ENCODE data around the gene ST6GAL1. TPM values are rescaled to one million over a fixed set of nuclear protein-coding genes. Genes with fewer than 3 reads are reported as not detected.

ST6GAL1 gene
- total and polyA plus RNA-seq, 2 experiments from 2014 or later = 17.6 to 65.1 TPM

GRCh38 chr3:186990277-186990676 is 60.0 kb downstream of the ST6GAL1 start (continued):
- no peak for TF ChIP-seq STAT1 (IDR thresholded peaks at IDR 0.05; ENCODE audit: unreplicated experiment)

DNA sequence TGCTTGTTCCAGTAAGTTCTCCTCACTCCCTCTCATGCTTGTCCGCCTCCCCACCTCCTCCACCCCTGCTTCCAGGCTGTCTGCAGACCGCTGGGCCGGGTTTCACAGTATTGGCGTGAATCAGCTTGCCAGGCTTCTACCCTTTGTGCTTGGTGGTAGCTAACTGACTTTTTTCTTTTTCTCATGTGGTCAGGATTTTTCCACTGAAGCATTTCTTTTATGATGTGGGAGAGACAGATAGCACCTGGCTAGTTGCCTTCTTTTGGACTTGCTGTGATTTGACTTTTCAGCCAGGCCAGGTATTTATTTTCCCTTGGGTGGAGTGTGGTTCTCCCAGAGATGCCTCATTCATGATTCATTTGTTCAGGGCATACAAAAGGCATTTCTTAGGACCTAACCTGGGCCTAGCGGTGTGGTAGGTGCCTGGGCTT is 60.6 kb downstream of the ST6GAL1 start:
- Histone ChIP-seq H3K4me2 (no peak overlapping the region), H3K36me3 (ENCODE audit: insufficient read depth) (peaks cover 13% of the 10 kb centered on the region; the same call in 1 of the 2 replicates), H2AFZ (no peak overlapping the region), H3K4me1 (ENCODE audit: insufficient read depth) (peaks cover 31% of the 10 kb centered on the region), H3K9me2 (ENCODE audit: insufficient read depth) (no peaks in the 10 kb centered on the region), H4K20me1 (replicated peaks; ENCODE audit: insufficient read depth) (no peaks in the 10 kb centered on the region; the same call in none of the 2 replicates), H3K4me3 (no peak overlapping the region), H3F3A (replicated peaks; ENCODE audit: low read depth) (no peaks in the 10 kb centered on the region), H3K27ac (ENCODE audit: low read depth) (peak overlapping the region; percentile 55; the same call in 1 of the 2 replicates), H3K79me2 (replicated peaks; ENCODE audit: insufficient read depth) (peaks cover 23% of the 10 kb centered on the region; the same call in 1 of the 2 replicates), H3K27me3 (ENCODE audit: insufficient read depth) (no peaks in the 10 kb centered on the region)
- peaks cover 49% of the 10 kb centered on the region for H3K4me1 Mint-ChIP-seq
- H3K4me3 Mint-ChIP-seq = no peak overlapping the region
- TF ChIP-seq JUNB (IDR thresholded peaks at IDR 0.05; ENCODE audit: unreplicated experiment) (no peak), STAT1 (IDR thresholded peaks at IDR 0.05; ENCODE audit: unreplicated experiment) (no peak), ZNF114 (CRISPR knock-in tag; IDR thresholded peaks at IDR 0.05) (no peak), CREB1 (CRISPR knock-in tag; IDR thresholded peaks at IDR 0.05; ENCODE audit: low read depth) (no peak), EZH2 (IDR thresholded peaks at IDR 0.05; ENCODE audit: low read depth, unreplicated experiment) (no peak)
- TF ChIP-seq, protein P1, sequence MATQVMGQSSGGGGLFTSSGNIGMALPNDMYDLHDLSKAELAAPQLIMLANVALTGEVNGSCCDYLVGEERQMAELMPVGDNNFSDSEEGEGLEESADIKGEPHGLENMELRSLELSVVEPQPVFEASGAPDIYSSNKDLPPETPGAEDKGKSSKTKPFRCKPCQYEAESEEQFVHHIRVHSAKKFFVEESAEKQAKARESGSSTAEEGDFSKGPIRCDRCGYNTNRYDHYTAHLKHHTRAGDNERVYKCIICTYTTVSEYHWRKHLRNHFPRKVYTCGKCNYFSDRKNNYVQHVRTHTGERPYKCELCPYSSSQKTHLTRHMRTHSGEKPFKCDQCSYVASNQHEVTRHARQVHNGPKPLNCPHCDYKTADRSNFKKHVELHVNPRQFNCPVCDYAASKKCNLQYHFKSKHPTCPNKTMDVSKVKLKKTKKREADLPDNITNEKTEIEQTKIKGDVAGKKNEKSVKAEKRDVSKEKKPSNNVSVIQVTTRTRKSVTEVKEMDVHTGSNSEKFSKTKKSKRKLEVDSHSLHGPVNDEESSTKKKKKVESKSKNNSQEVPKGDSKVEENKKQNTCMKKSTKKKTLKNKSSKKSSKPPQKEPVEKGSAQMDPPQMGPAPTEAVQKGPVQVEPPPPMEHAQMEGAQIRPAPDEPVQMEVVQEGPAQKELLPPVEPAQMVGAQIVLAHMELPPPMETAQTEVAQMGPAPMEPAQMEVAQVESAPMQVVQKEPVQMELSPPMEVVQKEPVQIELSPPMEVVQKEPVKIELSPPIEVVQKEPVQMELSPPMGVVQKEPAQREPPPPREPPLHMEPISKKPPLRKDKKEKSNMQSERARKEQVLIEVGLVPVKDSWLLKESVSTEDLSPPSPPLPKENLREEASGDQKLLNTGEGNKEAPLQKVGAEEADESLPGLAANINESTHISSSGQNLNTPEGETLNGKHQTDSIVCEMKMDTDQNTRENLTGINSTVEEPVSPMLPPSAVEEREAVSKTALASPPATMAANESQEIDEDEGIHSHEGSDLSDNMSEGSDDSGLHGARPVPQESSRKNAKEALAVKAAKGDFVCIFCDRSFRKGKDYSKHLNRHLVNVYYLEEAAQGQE (IDR thresholded peaks at IDR 0.05; ENCODE audit: unreplicated experiment) = no peak
- peaks cover 4% of the 10 kb centered on the region for H3K27me3 Mint-ChIP-seq (ENCODE audit: insufficient read depth, low read depth, poor library complexity)
- peak overlapping the region; percentile 49; the same call in 1 of the 2 replicates for H3K27ac Mint-ChIP-seq
- peaks cover 33% of the 10 kb centered on the region for H3K36me3 Mint-ChIP-seq (ENCODE audit: low read depth)
- ATAC-seq (no peak), DNase-seq (ENCODE audit: low spot score) (no peak)
- H3K9me3 Mint-ChIP-seq = no peaks in the 10 kb centered on the region; the same call in 2 of the 3 replicates

DNA sequence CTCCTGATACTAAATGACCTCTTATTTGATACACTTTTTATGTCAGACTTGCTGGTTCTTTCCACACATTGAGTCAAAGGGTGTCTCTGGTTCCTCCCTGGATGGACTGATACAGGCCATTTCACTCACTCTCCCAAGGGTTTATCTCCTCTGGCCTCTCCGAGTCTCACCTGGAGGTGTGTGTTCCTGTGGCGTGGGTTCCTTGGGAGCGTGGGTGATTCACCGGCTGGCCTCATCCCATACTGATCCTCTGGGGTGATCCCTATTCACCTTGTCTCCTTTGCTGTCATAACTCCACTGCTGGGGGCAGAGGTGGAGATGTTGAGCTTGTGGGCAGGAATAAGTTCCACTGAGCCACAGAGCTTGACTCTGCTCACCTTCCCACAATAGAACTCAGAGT is 61.1 kb downstream of the ST6GAL1 start:
- peaks cover 31% of the 10 kb centered on the region for H3K36me3 Mint-ChIP-seq (ENCODE audit: low read depth)
- Histone ChIP-seq H4K20me1 (replicated peaks; ENCODE audit: insufficient read depth) (no peaks in the 10 kb centered on the region; the same call in none of the 2 replicates), H3K27me3 (ENCODE audit: insufficient read depth) (no peaks in the 10 kb centered on the region), H2AFZ (no peak overlapping the region), H3K36me3 (ENCODE audit: insufficient read depth) (peaks cover 12% of the 10 kb centered on the region; the same call in 1 of the 2 replicates), H3K4me3 (no peak overlapping the region), H3K79me2 (replicated peaks; ENCODE audit: insufficient read depth) (peaks cover 24% of the 10 kb centered on the region; the same call in 1 of the 2 replicates), H3F3A (replicated peaks; ENCODE audit: low read depth) (no peaks in the 10 kb centered on the region), H3K27ac (ENCODE audit: low read depth) (no peak overlapping the region), H3K4me1 (ENCODE audit: insufficient read depth) (peaks cover 31% of the 10 kb centered on the region), H3K9me2 (ENCODE audit: insufficient read depth) (no peaks in the 10 kb centered on the region), H3K4me2 (no peak overlapping the region)
- H3K4me1 Mint-ChIP-seq = peaks cover 52% of the 10 kb centered on the region
- no peaks in the 10 kb centered on the region; the same call in 2 of the 3 replicates for H3K9me3 Mint-ChIP-seq
- ATAC-seq (no peak), DNase-seq (ENCODE audit: low spot score) (no peak)
- H3K27me3 Mint-ChIP-seq (ENCODE audit: insufficient read depth, low read depth, poor library complexity) = peaks cover 3% of the 10 kb centered on the region
- H3K27ac Mint-ChIP-seq = no peak overlapping the region
- H3K4me3 Mint-ChIP-seq = no peak overlapping the region
- TF ChIP-seq, protein P2, sequence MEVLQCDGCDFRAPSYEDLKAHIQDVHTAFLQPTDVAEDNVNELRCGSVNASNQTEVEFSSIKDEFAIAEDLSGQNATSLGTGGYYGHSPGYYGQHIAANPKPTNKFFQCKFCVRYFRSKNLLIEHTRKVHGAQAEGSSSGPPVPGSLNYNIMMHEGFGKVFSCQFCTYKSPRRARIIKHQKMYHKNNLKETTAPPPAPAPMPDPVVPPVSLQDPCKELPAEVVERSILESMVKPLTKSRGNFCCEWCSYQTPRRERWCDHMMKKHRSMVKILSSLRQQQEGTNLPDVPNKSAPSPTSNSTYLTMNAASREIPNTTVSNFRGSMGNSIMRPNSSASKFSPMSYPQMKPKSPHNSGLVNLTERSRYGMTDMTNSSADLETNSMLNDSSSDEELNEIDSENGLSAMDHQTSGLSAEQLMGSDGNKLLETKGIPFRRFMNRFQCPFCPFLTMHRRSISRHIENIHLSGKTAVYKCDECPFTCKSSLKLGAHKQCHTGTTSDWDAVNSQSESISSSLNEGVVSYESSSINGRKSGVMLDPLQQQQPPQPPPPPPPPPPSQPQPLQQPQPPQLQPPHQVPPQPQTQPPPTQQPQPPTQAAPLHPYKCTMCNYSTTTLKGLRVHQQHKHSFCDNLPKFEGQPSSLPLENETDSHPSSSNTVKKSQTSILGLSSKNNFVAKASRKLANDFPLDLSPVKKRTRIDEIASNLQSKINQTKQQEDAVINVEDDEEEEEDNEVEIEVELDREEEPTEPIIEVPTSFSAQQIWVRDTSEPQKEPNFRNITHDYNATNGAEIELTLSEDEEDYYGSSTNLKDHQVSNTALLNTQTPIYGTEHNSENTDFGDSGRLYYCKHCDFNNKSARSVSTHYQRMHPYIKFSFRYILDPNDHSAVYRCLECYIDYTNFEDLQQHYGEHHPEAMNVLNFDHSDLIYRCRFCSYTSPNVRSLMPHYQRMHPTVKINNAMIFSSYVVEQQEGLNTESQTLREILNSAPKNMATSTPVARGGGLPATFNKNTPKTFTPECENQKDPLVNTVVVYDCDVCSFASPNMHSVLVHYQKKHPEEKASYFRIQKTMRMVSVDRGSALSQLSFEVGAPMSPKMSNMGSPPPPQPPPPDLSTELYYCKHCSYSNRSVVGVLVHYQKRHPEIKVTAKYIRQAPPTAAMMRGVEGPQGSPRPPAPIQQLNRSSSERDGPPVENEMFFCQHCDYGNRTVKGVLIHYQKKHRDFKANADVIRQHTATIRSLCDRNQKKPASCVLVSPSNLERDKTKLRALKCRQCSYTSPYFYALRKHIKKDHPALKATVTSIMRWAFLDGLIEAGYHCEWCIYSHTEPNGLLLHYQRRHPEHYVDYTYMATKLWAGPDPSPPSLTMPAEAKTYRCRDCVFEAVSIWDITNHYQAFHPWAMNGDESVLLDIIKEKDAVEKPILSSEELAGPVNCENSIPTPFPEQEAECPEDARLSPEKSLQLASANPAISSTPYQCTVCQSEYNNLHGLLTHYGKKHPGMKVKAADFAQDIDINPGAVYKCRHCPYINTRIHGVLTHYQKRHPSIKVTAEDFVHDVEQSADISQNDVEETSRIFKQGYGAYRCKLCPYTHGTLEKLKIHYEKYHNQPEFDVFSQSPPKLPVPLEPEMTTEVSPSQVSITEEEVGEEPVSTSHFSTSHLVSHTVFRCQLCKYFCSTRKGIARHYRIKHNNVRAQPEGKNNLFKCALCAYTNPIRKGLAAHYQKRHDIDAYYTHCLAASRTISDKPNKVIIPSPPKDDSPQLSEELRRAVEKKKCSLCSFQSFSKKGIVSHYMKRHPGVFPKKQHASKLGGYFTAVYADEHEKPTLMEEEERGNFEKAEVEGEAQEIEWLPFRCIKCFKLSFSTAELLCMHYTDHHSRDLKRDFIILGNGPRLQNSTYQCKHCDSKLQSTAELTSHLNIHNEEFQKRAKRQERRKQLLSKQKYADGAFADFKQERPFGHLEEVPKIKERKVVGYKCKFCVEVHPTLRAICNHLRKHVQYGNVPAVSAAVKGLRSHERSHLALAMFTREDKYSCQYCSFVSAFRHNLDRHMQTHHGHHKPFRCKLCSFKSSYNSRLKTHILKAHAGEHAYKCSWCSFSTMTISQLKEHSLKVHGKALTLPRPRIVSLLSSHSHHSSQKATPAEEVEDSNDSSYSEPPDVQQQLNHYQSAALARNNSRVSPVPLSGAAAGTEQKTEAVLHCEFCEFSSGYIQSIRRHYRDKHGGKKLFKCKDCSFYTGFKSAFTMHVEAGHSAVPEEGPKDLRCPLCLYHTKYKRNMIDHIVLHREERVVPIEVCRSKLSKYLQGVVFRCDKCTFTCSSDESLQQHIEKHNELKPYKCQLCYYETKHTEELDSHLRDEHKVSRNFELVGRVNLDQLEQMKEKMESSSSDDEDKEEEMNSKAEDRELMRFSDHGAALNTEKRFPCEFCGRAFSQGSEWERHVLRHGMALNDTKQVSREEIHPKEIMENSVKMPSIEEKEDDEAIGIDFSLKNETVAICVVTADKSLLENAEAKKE (CRISPR knock-in tag; IDR thresholded peaks at IDR 0.05) = no peak
- TF ChIP-seq CTCF (conservative IDR thresholded peaks at IDR 0.05; ENCODE audit: low read depth in 2 of 2) (no peak), EZH2 (IDR thresholded peaks at IDR 0.05; ENCODE audit: low read depth, unreplicated experiment) (no peak)
